HUDEP-2 (cell line): ENCODE results near the gene PIGQ.
A peak's percentile ranks its signal among the peaks of the same experiment; 100 is the strongest.

Experiments used
- DNase-seq, 76 experiments: peaks; one replicate each; lab custom pipeline; 2025; ENCODE audit not compliant: unreplicated experiment in 76 of 76; lab: John Stamatoyannopoulos, UW

The PIGQ gene

DNA sequence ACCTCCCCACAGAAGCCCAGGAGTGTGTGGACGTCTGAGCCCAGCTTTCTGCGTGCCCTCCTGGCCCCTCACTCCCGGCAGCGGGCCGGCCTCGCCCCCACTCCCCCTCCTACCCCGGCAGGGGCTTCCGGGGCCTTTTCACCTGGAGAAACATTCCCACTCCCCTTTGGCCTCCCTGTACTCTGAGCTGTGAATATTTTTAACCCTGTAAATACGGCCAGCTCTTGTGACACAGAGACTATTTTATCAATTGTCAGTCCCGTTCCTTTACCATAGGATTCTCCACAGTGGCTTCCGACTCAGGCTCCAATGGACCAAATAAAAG is 15.5 kb upstream of the PIGQ start:
- DNase-seq, result no peak

DNA sequence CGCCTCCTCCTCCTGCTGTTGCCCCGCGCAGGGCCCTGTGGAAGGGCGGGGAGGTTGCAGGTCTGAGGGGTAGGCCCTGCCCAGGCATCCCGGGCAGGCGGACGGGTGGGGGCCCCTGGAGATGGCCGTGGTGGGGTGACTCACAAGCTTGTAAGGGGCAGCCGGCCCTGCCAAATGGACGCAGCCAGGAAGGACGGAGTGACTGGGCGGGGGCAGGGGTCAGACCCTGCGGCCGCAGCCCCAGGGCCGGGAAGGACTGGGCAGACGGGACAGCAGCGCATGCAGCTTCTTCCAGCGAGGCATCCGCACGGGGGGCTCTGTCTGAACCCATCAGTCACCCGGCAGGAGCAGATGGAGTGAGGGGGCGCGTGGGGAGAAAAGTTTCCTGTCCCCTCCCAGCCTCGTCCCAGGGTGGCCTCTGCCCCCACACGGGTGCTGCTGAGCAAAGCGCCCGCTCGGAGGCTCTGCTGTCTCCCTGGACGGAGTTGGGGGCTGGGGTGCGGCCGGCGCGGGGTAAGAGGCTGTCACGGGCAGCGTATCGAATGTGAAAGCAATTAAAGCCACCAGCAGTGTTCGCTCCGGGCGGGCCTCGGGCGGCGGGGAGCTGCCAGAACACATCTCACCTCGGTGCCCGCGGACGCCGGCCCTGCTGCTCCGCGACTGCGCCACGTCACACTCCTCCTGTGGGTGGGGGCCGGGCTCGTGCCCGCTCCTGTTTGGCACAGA is 15.0 kb upstream of the PIGQ start:
- DNase-seq, result no peak

DNA sequence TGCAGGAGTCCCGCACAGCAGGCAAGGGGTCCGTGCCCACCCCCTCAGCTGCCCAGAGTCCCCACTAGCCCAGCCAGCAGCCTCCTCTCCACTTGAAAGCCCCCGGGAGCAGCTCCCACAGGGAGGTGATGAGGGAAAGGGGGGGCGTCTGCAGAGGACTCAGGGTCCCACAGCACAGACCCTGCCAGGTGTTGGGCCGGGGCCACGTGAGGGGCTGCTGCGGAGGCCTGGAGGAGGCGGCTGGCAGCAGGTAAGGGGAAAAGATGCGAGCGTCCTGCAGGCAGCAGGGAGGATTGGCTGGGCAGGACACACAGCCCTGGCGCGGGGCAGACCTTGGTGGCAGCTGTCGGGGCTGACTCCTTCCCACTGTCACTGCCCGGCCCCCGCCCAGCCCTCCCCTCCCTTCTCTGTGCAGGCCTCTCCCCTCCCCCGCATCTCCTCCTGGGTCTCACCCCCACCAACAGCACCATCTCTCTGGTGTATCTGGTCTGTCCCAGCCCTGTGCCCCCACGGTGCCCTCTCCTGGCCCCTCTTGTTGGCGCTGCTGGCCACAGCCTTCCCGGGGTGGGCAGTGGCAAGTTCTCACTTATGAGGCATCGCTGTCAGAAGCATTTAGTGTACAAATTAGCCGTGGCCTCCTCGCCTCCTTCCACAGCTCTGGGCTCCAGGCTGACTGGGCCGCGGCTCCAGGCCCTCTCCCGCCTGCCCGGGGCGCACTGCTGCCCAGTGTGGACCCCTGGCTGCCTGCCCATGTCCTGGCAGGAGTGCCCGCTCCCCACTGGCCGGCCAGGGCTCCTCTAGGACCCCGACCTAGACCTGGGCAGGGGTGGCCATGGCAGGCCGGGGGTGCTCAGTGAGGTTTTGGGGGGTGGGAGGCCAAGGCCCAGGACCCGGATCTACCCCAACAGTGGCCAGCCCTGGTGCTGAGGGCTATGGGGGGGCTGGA is 14.0 kb upstream of the PIGQ start:
- DNase-seq, result peak in 18 of 76 experiments; percentile 10 to 54 (median 22)

DNA sequence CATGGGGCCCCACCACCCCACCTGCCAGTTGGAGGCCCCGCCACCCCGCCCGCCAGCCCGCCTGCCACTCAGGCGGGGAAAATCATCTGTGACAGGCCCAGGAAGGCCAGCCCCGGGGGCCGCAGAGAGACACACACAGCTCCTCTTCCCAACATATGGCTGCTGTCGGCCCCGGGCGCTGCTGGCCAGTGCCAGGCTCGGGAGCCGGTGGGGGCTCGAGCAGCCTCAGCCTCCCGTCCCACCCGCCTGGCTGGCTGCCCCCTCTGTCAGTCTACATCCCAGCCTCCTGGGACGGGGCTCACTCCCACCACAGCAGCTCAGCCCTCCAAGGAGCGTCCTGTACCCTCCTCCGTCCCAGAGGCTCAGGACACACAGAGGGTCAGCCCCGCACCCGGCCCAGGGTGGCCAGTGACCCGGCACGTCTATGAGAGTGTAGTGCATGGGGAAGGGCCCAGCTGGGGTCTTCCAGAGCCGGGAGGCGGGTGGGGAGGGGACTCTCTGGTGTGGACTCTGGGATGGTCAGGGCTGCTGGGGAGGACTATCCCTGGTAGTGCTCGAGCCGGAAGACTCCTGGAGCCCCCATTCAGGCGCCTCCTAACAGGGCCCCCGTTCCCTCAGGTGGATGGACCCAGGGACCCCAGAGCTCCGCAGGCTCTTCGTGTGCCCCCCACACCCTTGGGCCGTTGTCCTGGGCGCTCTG is 13.1 kb upstream of the PIGQ start:
- no peak for DNase-seq

DNA sequence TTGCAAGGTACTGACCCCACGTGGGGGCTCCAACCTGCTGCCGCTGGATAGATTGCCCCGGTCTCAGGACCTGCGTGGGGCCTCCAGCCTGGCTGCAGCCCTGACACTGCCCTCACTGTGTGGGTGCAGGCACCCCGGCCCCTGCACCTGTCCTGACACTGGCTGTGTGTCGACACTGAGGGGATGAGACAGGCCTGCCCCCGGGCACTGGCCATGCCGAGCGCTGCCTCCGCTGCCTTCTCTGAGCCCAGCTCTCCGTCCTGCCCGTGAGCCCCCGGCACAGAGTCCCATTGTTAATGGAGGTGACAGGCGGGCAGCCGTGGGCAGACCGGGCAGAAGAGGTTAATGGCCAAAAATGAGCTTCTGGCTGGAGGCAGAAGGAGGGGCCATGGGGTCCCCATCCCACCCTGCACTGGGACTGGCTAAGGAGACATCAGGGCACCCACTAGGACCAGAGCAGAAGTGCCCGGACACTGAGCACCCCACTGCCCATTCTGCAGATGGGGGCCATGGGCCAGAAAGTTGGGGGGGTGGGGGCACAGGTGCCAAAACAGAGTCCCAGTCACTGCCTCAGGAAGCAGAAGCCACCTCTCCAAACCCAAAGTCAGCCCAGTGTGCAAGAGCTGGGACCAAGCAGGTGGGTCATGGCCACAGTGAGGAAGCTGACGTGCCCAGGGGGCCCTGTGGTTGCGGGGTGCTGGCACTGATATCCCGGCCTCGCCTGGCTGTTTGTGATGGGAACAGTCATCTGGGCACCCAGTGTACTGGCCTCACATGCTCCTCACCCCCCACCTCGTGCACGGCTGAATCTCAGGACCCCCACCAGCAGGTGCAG is 12.1 kb upstream of the PIGQ start:
- DNase-seq, result no peak

DNA sequence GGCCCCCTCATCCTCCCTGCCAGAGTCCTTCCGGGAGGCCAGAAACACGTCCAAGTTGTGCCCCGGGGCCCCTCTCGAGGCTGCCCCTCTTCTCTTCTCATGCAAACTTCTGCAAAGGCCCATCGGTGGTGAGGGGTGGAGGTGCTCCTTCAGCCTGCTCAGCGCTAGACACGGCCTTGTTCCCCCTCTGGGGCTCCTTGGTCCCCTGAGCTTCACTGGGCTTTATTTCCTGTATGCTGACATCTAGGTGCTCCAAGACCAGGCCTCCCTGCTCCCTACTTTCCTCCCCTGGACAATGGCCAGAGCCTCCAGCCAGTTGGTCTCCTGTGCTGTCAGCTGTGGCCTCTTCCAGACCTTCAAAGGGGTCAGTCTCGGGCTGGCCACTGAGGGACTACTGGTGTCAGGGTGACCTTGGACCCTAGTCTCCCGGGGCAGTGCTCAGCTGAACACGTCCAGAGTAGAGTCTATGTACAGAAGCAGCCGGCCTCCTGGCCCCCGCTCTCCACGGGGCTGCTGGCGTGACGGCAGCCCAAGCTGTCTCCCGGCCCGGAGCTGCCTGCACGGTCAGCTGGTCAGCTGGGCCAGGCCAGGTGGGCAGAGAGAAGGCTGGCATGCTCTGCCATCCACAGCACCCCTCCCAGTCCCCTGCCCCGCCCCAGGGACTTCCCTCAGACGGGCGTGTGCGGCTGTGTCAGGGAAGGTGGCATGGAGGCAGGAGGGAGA is 11.3 kb upstream of the PIGQ start:
- peak in 1 of 76 experiments; percentile 65 for DNase-seq

DNA sequence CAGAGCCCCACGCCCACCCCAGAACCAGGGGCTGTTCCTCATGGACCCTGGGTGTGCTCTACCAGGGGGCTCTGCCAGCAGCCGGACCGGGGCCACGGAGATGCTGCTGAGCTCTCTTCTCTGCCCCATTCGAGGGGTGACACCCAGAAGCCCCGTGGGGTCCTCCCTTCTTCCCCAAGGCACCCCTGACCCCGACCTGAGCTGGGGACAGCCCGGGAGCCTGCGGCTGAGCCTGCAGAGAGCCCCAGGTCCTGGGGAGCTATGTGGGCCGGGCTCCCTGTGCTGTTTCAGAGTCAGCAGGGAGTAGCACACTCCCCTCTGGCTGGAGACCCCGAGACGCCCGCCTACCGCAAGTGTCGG is 10.8 kb upstream of the PIGQ start:
- DNase-seq, result no peak

DNA sequence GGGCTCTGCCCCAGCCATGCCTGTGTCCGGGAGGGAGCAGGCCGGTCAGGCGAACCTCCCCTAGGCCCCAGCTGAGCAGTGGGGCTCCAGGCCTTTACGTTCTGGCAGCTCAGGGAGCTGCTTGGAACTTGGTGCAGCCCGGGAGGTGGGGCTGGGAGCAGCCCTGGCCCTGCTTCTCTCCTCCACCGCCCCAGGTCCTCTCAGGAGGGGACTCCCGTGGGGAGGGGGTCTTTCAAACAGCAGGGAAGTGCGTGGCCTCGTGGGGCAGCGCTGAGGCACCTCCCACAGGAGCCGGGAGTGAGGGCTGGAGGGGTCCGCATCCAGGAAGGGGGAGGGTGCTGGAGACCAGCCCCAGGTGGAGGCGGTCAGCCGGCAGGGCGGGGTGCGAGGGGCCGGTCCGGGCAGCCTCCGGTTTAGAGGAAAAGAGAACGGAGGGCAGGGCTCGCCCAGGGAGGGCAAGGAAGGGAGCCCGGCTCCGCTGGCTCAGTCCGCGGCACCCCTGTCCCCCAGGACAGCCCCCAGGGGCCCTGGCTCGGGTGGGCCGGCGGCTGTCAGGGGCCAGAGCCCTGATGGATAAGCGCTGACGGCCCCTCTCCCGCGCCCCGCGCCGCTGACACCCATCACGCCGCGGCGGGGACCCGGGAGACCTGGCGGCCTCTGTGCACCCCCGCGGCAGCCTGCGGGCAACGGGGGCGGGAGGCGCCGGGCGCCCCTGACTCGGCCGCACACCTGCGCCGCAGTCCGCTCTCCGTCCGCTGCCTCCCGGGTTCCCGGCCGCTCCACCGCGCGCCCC is 10.2 kb upstream of the PIGQ start:
- no peak for DNase-seq

DNA sequence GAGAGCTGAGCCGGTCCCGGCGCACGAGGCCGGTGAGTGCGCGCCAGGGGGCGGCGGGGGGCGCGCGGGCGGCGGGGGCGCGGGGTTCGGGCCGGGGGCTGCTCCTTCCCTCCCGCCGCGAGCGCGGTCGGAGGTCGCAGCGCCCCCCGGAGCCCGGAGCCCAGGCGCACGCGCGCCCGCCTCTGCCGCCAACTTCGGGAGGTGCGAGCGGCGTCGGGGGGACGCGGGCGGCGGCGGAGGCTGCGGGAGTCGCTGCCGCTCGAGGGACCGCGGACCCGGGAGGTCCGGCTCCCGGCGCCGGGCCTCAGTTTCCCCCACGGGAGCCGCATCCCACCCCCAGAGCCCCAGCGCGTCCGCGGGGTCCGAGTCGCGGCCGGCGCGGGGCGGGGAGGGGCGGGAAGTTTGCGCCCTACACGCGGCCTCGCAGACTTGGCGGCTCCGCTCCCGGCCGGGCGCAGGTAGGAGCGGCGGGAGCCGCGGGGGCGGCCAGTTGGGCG is 9.5 kb upstream of the PIGQ start, which contains the start of gene PRR35:
PRR35 (plus strand) TSS at position 191 of the 497 bp plus-strand sequence. CDS start 2,901 bp downstream, outside the sequence.
- no peak for DNase-seq

DNA sequence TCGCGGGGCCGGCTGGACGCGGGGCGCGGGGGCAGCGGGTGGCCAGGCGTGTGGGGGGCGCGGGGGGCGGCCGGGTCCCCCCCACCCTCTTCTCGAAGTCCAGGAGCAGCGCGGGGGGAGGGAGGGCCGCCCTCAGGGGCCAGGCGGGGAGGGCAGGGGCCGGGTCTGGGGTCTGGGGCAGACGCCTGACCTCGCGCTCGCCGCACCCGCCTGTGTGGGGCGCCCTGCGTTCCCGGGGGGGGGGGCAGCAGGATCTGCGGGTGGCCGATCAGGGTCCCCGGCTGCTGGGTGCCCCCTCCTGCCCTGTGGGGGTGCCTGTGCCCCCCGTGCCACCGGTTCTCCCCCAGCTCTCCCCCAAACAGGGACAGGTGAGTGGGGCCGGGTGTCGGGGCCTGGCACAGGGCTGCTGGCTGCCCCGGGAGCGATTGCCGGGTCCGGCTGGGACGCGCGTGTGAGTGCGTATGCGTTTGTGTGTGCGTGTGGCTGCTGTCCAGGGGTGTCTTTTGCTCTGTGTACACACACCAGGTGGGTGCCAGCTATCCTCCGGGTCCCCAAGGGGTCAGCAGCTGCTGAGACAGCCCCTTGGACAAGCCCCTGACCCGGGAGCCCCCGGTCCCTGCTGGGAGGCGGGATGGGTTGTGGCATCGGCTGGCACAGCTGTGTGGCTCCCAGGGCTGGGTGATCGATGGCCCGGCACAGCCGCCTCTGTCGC is 8.9 kb upstream of the PIGQ start:
- no peak for DNase-seq

DNA sequence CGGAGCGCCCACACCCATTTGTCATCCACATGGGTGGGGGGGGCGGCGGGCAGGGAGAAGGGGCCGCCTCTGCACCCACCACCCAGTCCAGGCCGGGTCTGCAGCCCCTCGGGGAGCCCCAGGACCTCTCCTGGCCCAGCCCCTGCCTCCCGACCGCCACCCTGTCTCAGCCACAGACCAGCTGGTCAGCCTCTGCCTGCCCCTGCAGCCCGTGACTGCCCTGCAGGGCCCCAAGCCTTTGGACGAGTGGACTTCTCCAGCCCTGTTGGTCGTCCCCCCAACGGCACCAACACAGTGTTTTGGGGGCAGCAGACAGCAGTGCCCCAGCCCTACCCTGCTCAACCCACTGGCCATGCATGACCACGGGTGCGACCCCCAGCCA is 8.4 kb upstream of the PIGQ start:
- DNase-seq, result no peak

DNA sequence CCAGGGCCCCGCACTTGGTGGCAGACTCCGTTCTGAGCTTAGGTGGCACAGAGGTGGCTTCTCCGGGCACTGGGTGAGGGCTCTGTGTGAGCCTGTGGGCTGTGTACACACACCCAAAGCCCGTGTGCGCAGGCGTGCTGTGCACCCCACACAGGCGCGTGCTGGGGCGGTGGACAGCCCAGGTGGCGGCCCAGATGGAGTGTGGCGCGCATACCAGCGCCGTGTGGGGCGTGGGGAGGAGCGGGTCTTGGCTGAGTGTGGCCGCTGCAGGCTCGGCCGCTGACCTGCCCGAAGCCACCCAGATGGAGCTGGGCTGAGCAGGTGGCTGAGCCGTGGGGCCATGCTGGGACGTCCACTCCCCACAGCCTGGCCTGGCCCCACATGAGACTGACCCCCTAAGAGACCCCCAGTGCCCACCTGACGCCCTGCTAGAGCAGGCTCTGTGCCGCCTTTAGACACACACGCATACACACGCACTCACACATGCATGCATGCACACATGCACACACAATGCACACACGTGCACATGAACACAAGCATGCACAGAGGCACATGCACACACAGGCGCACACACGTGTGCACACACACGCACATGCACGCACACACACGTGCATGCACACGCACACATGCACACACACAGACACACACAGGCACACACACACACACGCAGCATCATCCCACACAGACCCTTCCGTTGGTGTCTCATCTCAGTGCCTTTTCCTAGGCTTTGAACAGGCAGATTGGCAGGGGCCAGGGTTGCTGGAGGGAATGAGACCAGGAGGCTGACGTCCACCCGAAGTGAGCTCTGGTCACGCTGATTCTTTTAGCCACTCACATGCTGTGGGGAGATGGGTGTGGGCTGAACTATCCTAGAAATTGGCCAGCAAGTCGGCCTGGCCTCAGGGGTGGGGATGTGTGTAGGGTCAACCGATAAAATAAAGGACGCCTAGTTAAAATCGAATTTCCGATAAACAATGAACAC is 7.5 kb upstream of the PIGQ start:
- no peak for DNase-seq

DNA sequence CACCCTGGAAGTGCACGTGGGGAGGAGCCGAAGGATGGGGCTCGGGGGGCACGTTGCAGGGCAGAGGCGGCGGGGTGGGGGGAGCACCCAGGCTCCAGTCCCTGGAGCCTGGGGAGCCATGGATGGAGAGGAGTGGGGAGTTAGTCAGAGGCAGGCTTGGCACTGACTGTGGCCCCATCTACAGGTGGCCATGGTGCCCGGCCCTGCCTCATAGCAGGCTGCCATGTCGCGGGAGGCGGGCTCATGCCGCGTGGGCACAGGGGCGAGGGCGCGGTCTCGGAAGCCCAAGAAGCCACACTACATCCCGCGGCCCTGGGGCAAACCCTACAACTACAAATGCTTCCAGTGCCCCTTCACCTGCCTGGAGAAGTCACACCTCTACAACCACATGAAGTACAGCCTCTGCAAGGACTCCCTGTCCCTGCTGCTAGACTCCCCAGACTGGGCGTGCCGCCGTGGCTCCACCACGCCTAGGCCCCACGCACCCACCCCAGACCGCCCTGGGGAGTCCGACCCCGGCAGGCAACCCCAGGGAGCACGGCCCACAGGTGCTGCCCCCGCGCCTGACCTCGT is 6.6 kb upstream of the PIGQ start:
- no peak for DNase-seq

DNA sequence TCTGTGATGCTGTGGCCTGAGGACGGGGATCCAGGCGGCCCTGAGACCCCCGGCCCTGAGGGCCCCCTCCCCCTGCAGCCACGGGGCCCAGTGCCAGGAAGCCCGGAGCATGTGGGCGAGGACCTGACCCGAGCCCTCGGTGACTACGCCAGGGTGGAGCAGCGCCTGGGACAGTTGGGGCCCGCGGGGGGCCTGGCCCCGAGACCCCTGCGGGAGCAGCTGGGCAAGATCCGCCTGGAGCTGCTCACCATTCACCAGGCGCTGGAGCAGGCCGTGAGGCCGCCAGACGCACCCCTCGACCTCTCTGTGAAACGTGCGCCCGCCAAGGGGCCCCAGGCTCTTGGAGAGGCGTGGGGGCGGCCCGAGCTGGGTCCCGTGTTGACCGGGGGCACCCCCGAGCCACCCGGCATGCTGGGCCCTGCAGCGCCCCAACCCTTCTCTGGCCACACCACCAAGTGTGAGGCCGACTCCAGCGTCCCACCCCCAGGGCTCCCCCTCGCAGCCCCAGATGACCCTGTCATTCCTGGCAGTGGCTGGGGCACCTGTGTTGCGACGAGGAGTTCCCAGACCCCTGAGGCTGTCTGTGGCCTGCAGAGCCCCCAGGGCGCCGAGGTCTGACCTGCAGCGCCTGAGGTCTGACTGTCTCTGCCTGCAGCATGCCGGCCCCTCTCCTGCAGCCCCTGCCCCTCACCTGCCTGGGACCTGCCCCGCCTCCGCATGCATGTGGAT is 4.9 kb upstream of the PIGQ start:
- no peak for DNase-seq

DNA sequence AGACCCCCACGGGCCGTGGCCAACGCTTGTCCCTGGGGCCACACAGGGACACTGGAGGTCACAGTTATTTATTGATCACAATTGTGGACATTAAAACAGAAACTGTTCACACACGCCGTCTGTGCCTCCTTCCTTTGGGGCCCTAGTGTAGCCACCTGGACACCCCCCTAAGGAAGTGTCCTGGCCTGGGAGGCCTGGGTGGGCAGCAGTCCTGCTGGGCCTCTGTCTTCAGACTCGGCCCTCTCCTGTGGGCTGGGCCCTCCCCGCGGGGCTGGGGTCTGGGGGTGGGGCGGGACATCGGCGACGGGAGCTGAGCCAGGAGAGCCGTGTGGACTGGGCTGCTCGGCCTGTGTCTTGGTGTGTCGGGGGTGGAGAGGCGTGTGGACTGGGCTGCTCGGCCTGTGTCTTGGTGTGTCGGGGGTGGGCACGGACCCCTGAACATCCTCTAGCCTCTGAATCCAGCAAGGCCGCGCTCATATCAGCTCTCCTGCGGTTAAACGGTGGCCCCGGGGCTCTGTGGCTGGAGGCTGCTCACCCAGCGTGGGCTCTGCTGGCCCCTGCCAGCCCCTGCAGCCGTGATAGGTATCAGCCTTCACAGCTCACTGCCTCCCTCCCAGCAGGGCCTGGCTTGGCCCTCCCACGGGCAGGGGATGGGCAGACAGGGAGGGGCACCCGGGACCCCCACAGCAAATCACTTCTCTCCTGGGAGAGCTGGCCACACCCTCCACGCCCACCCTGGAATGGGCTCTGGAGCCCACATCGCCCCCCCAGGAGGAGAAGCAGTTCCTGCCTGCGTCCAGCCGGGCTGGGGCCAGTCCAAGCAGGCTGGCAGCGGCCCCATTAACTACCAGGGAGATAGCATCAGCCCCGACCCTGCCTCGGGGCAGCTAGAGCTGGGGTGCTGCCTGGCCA is 4.1 kb upstream of the PIGQ start:
- peak in 57 of 76 experiments; percentile 12 to 86 (median 60) for DNase-seq
